ENCODE data around the gene AKT1.

Gene AKT1

GRCh38 chr14:104723651-104724406 is 71.7 kb downstream of the AKT1 start, which contains the start of gene ADSS1:
Gene ADSS1, plus strand, starts transcription at chr14:104724229. Its CDS starts 42 bp downstream, at chr14:104724271.
- DNase-seq (ENCODE audit: low read depth) = no peak

DNA sequence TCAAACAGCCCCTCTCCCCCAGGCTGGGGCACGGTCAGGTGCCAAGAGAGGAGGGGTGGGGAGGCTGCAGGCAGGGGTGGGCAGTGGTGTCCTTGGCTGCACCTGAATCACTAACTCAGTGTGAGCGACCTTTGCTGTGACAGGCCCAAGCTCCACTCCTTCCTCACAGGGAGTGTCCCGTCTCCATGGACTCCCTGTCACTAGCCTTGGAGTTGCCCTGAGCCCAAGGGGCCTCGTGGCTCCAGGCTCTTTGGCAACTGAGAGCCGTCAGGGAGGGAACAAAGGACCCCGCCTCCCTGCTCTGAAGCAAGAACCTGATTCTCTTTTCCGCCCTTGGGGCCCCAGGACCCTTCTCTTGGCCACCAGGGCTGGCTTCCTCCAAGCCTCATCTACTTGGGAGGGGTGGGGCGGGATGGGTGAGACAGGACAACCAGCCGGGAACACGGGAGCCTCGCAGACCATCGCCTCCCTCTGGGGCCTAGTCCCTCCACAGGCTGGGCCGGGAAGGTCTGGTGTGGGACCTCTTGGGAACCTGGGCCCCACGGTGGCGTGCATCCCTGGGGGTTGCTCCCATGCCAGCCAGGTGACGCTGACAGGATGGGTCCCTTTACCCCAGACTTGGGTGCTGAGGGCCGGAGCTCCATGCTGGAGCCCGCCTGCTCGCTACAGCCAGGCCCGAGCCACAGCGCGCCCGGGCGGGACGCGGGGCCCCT is 72.5 kb downstream of the AKT1 start:
- no peak for DNase-seq (ENCODE audit: low read depth)

- DNase-seq (ENCODE audit: low read depth) = no peak
These were observed 73.8 kb downstream of the AKT1 start for GRCh38 chr14:104721505-104722431.

All from CMK (cell line).